K562 (cell line): ENCODE results near the gene AFF2. TPM values are rescaled to one million over a fixed set of nuclear protein-coding genes. Genes with fewer than 3 reads are reported as not detected.

ENCODE experiments used
- ATAC-seq: fragments of 200-7000 bp; cut with Tn5 transposase; 3 replicates; pipeline ENCODE4 v1.9.1; 2020; ENCODE audit warnings: moderate library complexity
- BruUV-seq: library from RNA; stranded (reverse); fragments of 400-500 nt; replicated peaks from 2 replicates; lab custom pipeline; 2021; lab: Mats Ljungman, UMichigan
- CTCF ChIA-PET: fragments of 300-600 bp; formaldehyde crosslinking; extraction: SDS; loops from one replicate; lab custom pipeline; 2021; ENCODE audit warnings: low intra/inter-chr PET ratio; lab: Yijun Ruan, JAX
- POLR2A ChIA-PET: fragments of 300-600, 350-650 bp; sonication (Branson Sonifier 250); formaldehyde crosslinking; extraction: SDS; loops from one replicate; lab custom pipeline; 2021; ENCODE audit warnings: antibody characterized with exemption, inconsistent platforms; lab: Yijun Ruan, JAX
- DNase-seq, 4 experiments: peaks; one replicate each; pipeline versions ENCODE4 v3.0.0 to v3.0.0-alpha.2; 2011 to 2018; ENCODE audit warnings: low spot score in 3 of 4, mixed read lengths in 3 of 4; ENCODE audit errors: extremely low read depth in 1 of 4
- FAIRE-seq: peaks from 2 replicates; lab custom pipeline; 2011; peaks lifted over from hg19 to GRCh38; lab: Jason Lieb, UNC
- H2AFZ ChIP-seq: 2 replicates; pipeline ENCODE4 v1.6.0; 2011; ENCODE audit warnings: low read depth, low read length, control low read depth, inconsistent platforms
- H3K27ac ChIP-seq: fragments of 200-600 bp; 3 replicates; pipeline ENCODE4 v1.8.0; 2011; ENCODE audit warnings: low read depth, mild to moderate bottlenecking, control low read depth, inconsistent platforms, low read length, moderate library complexity, mixed read lengths; ENCODE audit errors: extremely low read depth
- H3K27me3 ChIP-seq, 2 experiments: fragments of 300-600 bp in 1 of 2; 2 replicates in 1 of 2; 3 replicates in 1 of 2; pipeline versions ENCODE4 v1.6.0 to v1.8.0; 2011; ENCODE audit warnings: inconsistent platforms in 2 of 2, low read length in 2 of 2, mild to moderate bottlenecking in 1 of 2, mixed read lengths in 1 of 2, moderate library complexity in 1 of 2; ENCODE audit not compliant: control insufficient read depth in 2 of 2, insufficient read depth in 2 of 2
- H3K36me3 ChIP-seq: fragments of 300-600 bp; 3 replicates; pipeline ENCODE4 v1.8.0; 2011; ENCODE audit warnings: mild to moderate bottlenecking, low read length, inconsistent platforms; ENCODE audit not compliant: control insufficient read depth, insufficient read depth
- H3K4me1 ChIP-seq, 2 experiments: fragments of 200-600 bp in 1 of 2; replicated peaks in 1 of 2; 2 replicates in 1 of 2; 3 replicates in 1 of 2; pipeline versions ENCODE4 v1.5.1 to v1.8.0; 2011; ENCODE audit warnings: inconsistent platforms in 2 of 2, low read length in 2 of 2, mild to moderate bottlenecking in 1 of 2, mixed read lengths in 1 of 2, moderate library complexity in 1 of 2; ENCODE audit not compliant: control insufficient read depth in 2 of 2, insufficient read depth in 2 of 2
- H3K4me2 ChIP-seq: 2 replicates; pipeline ENCODE4 v1.6.1; 2011; ENCODE audit warnings: low read length, control low read depth, inconsistent platforms, mixed read lengths; ENCODE audit not compliant: insufficient read depth
- H3K4me3 ChIP-seq: fragments of 200-600 bp; sonication (generic), shearing (Covaris generic); 2 replicates; pipeline ENCODE4 v1.5.1; 2016; ENCODE audit warnings: control low read depth, inconsistent platforms
- H3K79me2 ChIP-seq: fragments of 200-600 bp; 3 replicates; pipeline ENCODE4 v1.8.0; 2011; ENCODE audit warnings: low read length, inconsistent platforms; ENCODE audit not compliant: control insufficient read depth, insufficient read depth
- H3K9ac ChIP-seq, 2 experiments: 2 replicates each; pipeline versions ENCODE4 v1.6.0 to v1.6.1; 2011; ENCODE audit warnings: low read depth in 2 of 2, low read length in 2 of 2, control low read depth in 1 of 2, inconsistent platforms in 1 of 2, mild to moderate bottlenecking in 1 of 2, mixed read lengths in 1 of 2; ENCODE audit not compliant: insufficient read depth in 1 of 2
- H3K9me1 ChIP-seq: one replicate; pipeline ENCODE4 v1.6.0; 2011; ENCODE audit warnings: inconsistent platforms, mild to moderate bottlenecking, low read length, moderate library complexity; ENCODE audit not compliant: control insufficient read depth, insufficient read depth
- H3K9me3 ChIP-seq: replicated peaks from 2 replicates; pipeline ENCODE4 v1.5.1; 2011; ENCODE audit warnings: low read depth, low read length, inconsistent platforms; ENCODE audit not compliant: control insufficient read depth, insufficient read depth
- H4K20me1 ChIP-seq: replicated peaks from 2 replicates; pipeline ENCODE4 v1.6.1; 2011; ENCODE audit warnings: low read length, inconsistent platforms, mixed read lengths; ENCODE audit not compliant: control insufficient read depth, insufficient read depth
- GTF2E2 ChIP-seq: fragments of 200-800 bp; sonication (Bioruptor generic); IDR thresholded peaks from 2 replicates; pipeline ENCODE4 v1.6.1; 2016; ENCODE audit warnings: missing genetic modification characterization, missing compliant biosample characterization
- HDAC1 ChIP-seq, 2 experiments: fragments of 450-650 bp; IDR thresholded peaks; 2 replicates each; pipeline ENCODE4 v1.6.1; 2016 to 2017; ENCODE audit warnings: inconsistent platforms in 1 of 2, mild to moderate bottlenecking in 1 of 2, moderate library complexity in 1 of 2
- ZNF778 ChIP-seq: fragments of 450-650 bp; formaldehyde crosslinking; IDR thresholded peaks from 2 replicates; pipeline ENCODE4 v1.4.0; 2020; ENCODE audit warnings: mild to moderate bottlenecking, moderate library complexity
- WGBS: fragments of 100-300 bp; shearing (Covaris generic); methylation state at CpG from one replicate; pipeline ENCODE4 v1.1.6; 2016; ENCODE audit warnings: low coverage, mixed read lengths; ENCODE audit not compliant: insufficient coverage; ENCODE audit errors: missing lambda C conversion rate; 5-methylcytosine and 5-hydroxymethylcytosine counted together
- in situ Hi-C: fragments of 300-500 bp; cut with MboI; formaldehyde crosslinking; loops from 4 replicates; pipeline ENCODE4 v1.15.0; 2018; ENCODE audit warnings: inconsistent platforms, mixed read lengths
- intact Hi-C: fragments of 100-400 bp; cut with micrococcal nuclease; formaldehyde crosslinking; loops from 2 replicates; pipeline ENCODE4 v1.14.2; 2022
- polyA plus RNA-seq, 8 experiments: library from polyadenylated mRNA; depleted of rRNA in 4 of 8; stranded (reverse) in 5 of 8; unstranded in 3 of 8; fragments of >200 nt; fragmentation: Nextera tagmentation in 2 of 8; fragmentation: Illumina TruSeq in 1 of 8; extraction: Ambion mirVana in 2 of 8; extraction: Trizol in 1 of 8; gene quantifications; 2 replicates each; pipeline versions ENCODE4 v1.2.1 to v1.2.3, GENCODE V29; 2011 to 2014; ENCODE audit warnings: inconsistent platforms in 1 of 8, missing spikeins in 1 of 8
- total RNA-seq, 7 experiments: library from RNA; depleted of rRNA in 6 of 7; stranded (reverse); fragments of >200 nt in 6 of 7; fragmentation: Illumina TruSeq in 2 of 7; extraction: Trizol in 2 of 7; gene quantifications; 2 replicates each; pipeline versions ENCODE4 v1.2.1 to v1.2.3, GENCODE V29; 2011 to 2021; ENCODE audit warnings: low replicate concordance in 1 of 7
- TF ChIP-seq, protein P1 (sequence below), 2 experiments: fragments of 450-650 bp in 1 of 2; sonication (generic) in 1 of 2; formaldehyde crosslinking in 1 of 2; IDR thresholded peaks; 2 replicates each; pipeline versions ENCODE4 v1.7.1 to v1.9.0; 2016 to 2022; ENCODE audit warnings: inconsistent platforms in 1 of 2, mild to moderate bottlenecking in 1 of 2, missing genetic modification reagents in 1 of 2

Gene AFF2
- total and polyA plus RNA-seq, 9 of the 15 experiments (the other 6 are each of a cell fraction or from before 2014, with no cell fraction given), result 0.01 to 0.20 (median 0.07) TPM

DNA sequence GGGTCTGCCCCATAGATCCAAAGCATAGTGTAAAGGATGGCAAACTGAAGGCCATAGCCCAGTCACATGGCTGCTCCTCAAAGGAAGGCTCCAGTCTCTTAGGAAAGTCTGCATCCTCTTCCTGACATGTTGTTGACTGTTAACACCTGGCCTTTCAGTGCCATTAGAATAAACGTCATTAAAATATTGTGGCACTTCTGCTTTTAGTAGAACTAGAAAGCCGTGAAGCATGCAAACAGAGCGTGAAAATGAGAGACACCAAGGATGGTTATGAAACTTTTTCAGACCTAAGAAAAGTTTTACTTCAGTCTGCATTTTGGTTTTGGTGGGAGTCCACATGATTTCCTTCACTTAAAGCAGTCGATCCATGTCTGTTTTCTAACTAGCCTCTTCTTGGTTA is 41.1 kb upstream of the AFF2 start:
- no peak for TF ChIP-seq HDAC1 (IDR thresholded peaks at IDR 0.05)
- TF ChIP-seq, protein P1, sequence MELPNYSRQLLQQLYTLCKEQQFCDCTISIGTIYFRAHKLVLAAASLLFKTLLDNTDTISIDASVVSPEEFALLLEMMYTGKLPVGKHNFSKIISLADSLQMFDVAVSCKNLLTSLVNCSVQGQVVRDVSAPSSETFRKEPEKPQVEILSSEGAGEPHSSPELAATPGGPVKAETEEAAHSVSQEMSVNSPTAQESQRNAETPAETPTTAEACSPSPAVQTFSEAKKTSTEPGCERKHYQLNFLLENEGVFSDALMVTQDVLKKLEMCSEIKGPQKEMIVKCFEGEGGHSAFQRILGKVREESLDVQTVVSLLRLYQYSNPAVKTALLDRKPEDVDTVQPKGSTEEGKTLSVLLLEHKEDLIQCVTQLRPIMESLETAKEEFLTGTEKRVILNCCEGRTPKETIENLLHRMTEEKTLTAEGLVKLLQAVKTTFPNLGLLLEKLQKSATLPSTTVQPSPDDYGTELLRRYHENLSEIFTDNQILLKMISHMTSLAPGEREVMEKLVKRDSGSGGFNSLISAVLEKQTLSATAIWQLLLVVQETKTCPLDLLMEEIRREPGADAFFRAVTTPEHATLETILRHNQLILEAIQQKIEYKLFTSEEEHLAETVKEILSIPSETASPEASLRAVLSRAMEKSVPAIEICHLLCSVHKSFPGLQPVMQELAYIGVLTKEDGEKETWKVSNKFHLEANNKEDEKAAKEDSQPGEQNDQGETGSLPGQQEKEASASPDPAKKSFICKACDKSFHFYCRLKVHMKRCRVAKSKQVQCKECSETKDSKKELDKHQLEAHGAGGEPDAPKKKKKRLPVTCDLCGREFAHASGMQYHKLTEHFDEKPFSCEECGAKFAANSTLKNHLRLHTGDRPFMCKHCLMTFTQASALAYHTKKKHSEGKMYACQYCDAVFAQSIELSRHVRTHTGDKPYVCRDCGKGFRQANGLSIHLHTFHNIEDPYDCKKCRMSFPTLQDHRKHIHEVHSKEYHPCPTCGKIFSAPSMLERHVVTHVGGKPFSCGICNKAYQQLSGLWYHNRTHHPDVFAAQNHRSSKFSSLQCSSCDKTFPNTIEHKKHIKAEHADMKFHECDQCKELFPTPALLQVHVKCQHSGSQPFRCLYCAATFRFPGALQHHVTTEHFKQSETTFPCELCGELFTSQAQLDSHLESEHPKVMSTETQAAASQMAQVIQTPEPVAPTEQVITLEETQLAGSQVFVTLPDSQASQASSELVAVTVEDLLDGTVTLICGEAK (IDR thresholded peaks at IDR 0.05), result no peak
- TF ChIP-seq, protein P1 (CRISPR knock-in tag; IDR thresholded peaks at IDR 0.05), result no peak
- no peak for TF ChIP-seq GTF2E2 (tag)
- no peak for TF ChIP-seq ZNF778 (CRISPR knock-in tag)
- no peaks in the 10 kb centered on the region for H3K36me3 ChIP-seq
- no peaks in the 10 kb centered on the region for H3K79me2 ChIP-seq
- no peak for DNase-seq
- in situ Hi-C loops (no loop called here), intact Hi-C loops (no loop called here)
- H3K4me2 ChIP-seq, result no peak overlapping the region
- BruUV-seq, result no TSS peak
- WGBS, result 3% methylated on average over 4 of the region's 4 CpGs
- H3K27me3 ChIP-seq, result no peaks in the 10 kb centered on the region
- POLR2A ChIA-PET, result no interaction called here
- H3K9me3 ChIP-seq, result no peaks in the 10 kb centered on the region
- H3K4me1 ChIP-seq, result no peaks in the 10 kb centered on the region
- ATAC-seq, result no peak
- no peak overlapping the region for H3K4me3 ChIP-seq
- H2AFZ ChIP-seq, result no peak overlapping the region
- CTCF ChIA-PET, result no interaction called here
- no peak overlapping the region for H3K27ac ChIP-seq
- no peaks in the 10 kb centered on the region for H4K20me1 ChIP-seq
- no peak for FAIRE-seq
- no peaks in the 10 kb centered on the region for H3K9me1 ChIP-seq
- H3K9ac ChIP-seq, result no peak overlapping the region
